HL-60/S4 treated with retinoic acid at 250 ng/mL for 4 days and 3 days (cell line): ENCODE data around the gene LGALS14.
"Not testable (repeated sequence)": the region's sequence is repeated elsewhere in the genome, so short reads cannot be mapped to it uniquely, and the experiment has no call there.

Source experiments
- in situ Hi-C: fragments of 300-500 bp; cut with MboI; formaldehyde crosslinking; loops from 2 replicates; pipeline ENCODE4 v1.7.0; 2022; ENCODE audit warnings: low sequenced_read_pairs

Gene LGALS14

GRCh38 chr19:39704181-39705044, at the start of gene LGALS14:
Gene LGALS14 (plus strand): TSS chr19:39704481. CDS start chr19:39704529, 48 bp downstream.
- in situ Hi-C loops, result no loop called here

GRCh38 chr19:39655613-39656012, 48.7 kb upstream of the LGALS14 start, which contains the start of gene LGALS16:
Gene LGALS16 (plus strand): TSS chr19:39655913. CDS start chr19:39655962, 49 bp downstream.
- in situ Hi-C loops, result no loop called here

GRCh38 chr19:39659791-39660190, 44.5 kb upstream of the LGALS14 start:
- in situ Hi-C loops, result no loop called here

- in situ Hi-C loops, result no loop called here
Measured at GRCh38 chr19:39660661-39661060, 43.6 kb upstream of the LGALS14 start.

- in situ Hi-C loops, result no loop called here
Measured at GRCh38 chr19:39661565-39661964, 42.7 kb upstream of the LGALS14 start.

GRCh38 chr19:39669860-39670259, 34.4 kb upstream of the LGALS14 start:
- in situ Hi-C loops, result not testable (repeated sequence)

- in situ Hi-C loops, result no loop called here
Measured at GRCh38 chr19:39670998-39671397, 33.3 kb upstream of the LGALS14 start.

GRCh38 chr19:39671739-39672363, 32.4 kb upstream of the LGALS14 start:
- in situ Hi-C loops, result no loop called here

GRCh38 chr19:39672473-39672872, 31.8 kb upstream of the LGALS14 start:
- in situ Hi-C loops, result no loop called here

- in situ Hi-C loops, result not testable (repeated sequence)
Measured at GRCh38 chr19:39673862-39674261, 30.4 kb upstream of the LGALS14 start.

GRCh38 chr19:39676004-39676403, 28.3 kb upstream of the LGALS14 start:
- in situ Hi-C loops, result no loop called here

- in situ Hi-C loops, result no loop called here
Measured at GRCh38 chr19:39677961-39678889, 26.1 kb upstream of the LGALS14 start.

- in situ Hi-C loops, result no loop called here
Measured at GRCh38 chr19:39679056-39679790, 25.1 kb upstream of the LGALS14 start.

- in situ Hi-C loops, result no loop called here
Measured at GRCh38 chr19:39679791-39680168, 24.5 kb upstream of the LGALS14 start.

GRCh38 chr19:39680593-39680992, 23.7 kb upstream of the LGALS14 start:
- in situ Hi-C loops, result no loop called here

GRCh38 chr19:39681416-39681815, 22.9 kb upstream of the LGALS14 start:
- in situ Hi-C loops, result no loop called here

GRCh38 chr19:39684267-39684666, 20.0 kb upstream of the LGALS14 start:
- in situ Hi-C loops, result no loop called here

- in situ Hi-C loops, result no loop called here
Measured at GRCh38 chr19:39686739-39687138, 17.5 kb upstream of the LGALS14 start.

GRCh38 chr19:39688637-39689036, 15.6 kb upstream of the LGALS14 start:
- in situ Hi-C loops, result not testable (repeated sequence)

- in situ Hi-C loops, result no loop called here
Measured at GRCh38 chr19:39692166-39692565, 12.1 kb upstream of the LGALS14 start.
